Liver (tissue), 9 donors: Measurements from ENCODE around the gene INPP4B. TPM values are rescaled to one million over a fixed set of nuclear protein-coding genes. Genes with fewer than 3 reads are reported as not detected.

Experiments
- DNase-seq: peaks from one replicate; pipeline ENCODE4 v3.0.0-alpha.2; 2017; ENCODE audit warnings: low spot score
- H3K27ac ChIP-seq, 2 donors: one replicate each; pipeline ENCODE4 v1.7.0; 2013; ENCODE audit warnings: inconsistent platforms in 2 of 2, low read length in 2 of 2, control low read depth in 1 of 2, low read depth in 1 of 2, mild to moderate bottlenecking in 1 of 2
- H3K27me3 ChIP-seq, 4 donors: one replicate each; pipeline versions ENCODE4 v1.6.1 to v1.7.0; 2013; ENCODE audit warnings: low read length in 3 of 4, inconsistent platforms in 1 of 4, mild to moderate bottlenecking in 1 of 4, moderate library complexity in 1 of 4; ENCODE audit not compliant: control insufficient read depth in 4 of 4, insufficient read depth in 4 of 4
- H3K36me3 ChIP-seq, 4 donors: one replicate each; pipeline versions ENCODE4 v1.6.1 to v1.7.0; 2013; ENCODE audit warnings: low read length in 3 of 4, mild to moderate bottlenecking in 3 of 4, low read depth in 1 of 4, moderate library complexity in 1 of 4; ENCODE audit not compliant: control insufficient read depth in 4 of 4, insufficient read depth in 3 of 4
- H3K4me1 ChIP-seq, 4 donors: one replicate each; pipeline versions ENCODE4 v1.6.1 to v1.7.0; 2013; ENCODE audit warnings: low read length in 3 of 4, mild to moderate bottlenecking in 3 of 4, moderate library complexity in 1 of 4; ENCODE audit not compliant: control insufficient read depth in 4 of 4, insufficient read depth in 4 of 4
- H3K4me3 ChIP-seq, 3 donors: one replicate each; pipeline versions ENCODE4 v1.6.1 to v1.7.0; 2013; ENCODE audit warnings: low read length in 3 of 3, control low read depth in 1 of 3, low read depth in 1 of 3, mild to moderate bottlenecking in 1 of 3
- H3K9ac ChIP-seq, 2 donors: one replicate each; pipeline ENCODE4 v1.7.0; 2013; ENCODE audit warnings: low read length in 2 of 2, mild to moderate bottlenecking in 2 of 2, moderate library complexity in 2 of 2, control low read depth in 1 of 2, low read depth in 1 of 2
- H3K9me3 ChIP-seq, 4 donors: one replicate each; pipeline versions ENCODE4 v1.6.1 to v1.7.0; 2013; ENCODE audit warnings: low read length in 3 of 4; ENCODE audit not compliant: control insufficient read depth in 4 of 4
- FOXA1 ChIP-seq: IDR thresholded peaks from 2 replicates; pipeline ENCODE4 v1.6.1; 2016; ENCODE audit warnings: antibody characterized with exemption
- FOXA2 ChIP-seq: IDR thresholded peaks from 2 replicates; pipeline ENCODE4 v1.6.1; 2016; ENCODE audit warnings: antibody characterized with exemption
- HNF4A ChIP-seq, 2 donors: conservative IDR thresholded peaks; 2 replicates each; pipeline ENCODE4 v1.6.1; 2016; ENCODE audit warnings: antibody characterized with exemption in 2 of 2, mild to moderate bottlenecking in 2 of 2
- HNF4G ChIP-seq: IDR thresholded peaks from 2 replicates; pipeline ENCODE4 v1.6.1; 2016; ENCODE audit warnings: antibody characterized with exemption
- JUND ChIP-seq, 2 donors: IDR thresholded peaks; 2 replicates each; pipeline ENCODE4 v1.6.1; 2016; ENCODE audit warnings: antibody characterized with exemption in 2 of 2
- NR2F2 ChIP-seq: IDR thresholded peaks from 2 replicates; pipeline ENCODE4 v1.6.1; 2016; ENCODE audit warnings: antibody characterized with exemption
- RAD21 ChIP-seq, 2 donors: IDR thresholded peaks; 2 replicates each; pipeline ENCODE4 v1.6.1; 2016; ENCODE audit warnings: antibody characterized with exemption in 2 of 2, mild to moderate bottlenecking in 2 of 2
- RXRA ChIP-seq, 2 donors: IDR thresholded peaks; 2 replicates each; pipeline ENCODE4 v1.6.1; 2017 to 2018; ENCODE audit warnings: antibody characterized with exemption in 2 of 2, mild to moderate bottlenecking in 1 of 2
- SP1 ChIP-seq: IDR thresholded peaks from 2 replicates; pipeline ENCODE4 v1.6.1; 2018; ENCODE audit warnings: antibody characterized with exemption, mild to moderate bottlenecking
- TAF1 ChIP-seq: conservative IDR thresholded peaks from 2 replicates; pipeline ENCODE4 v1.6.1; 2016; ENCODE audit warnings: antibody characterized with exemption, mild to moderate bottlenecking
- YY1 ChIP-seq: IDR thresholded peaks from 2 replicates; pipeline ENCODE4 v1.6.1; 2016; ENCODE audit warnings: antibody characterized with exemption, mild to moderate bottlenecking
- WGBS: extraction: QIAGEN DNeasy Blood & Tissue Kit; methylation state at CpG from one replicate; pipeline ENCODE4 v1.1.7; 2013; 5-methylcytosine and 5-hydroxymethylcytosine counted together
- polyA plus RNA-seq, 2 donors: library from polyadenylated mRNA; stranded (reverse) in 1 of 2; unstranded in 1 of 2; fragments of 200-250 nt in 1 of 2; fragments of >200 nt in 1 of 2; fragmentation: Nextera tagmentation in 1 of 2; extraction: Ambion mirVana in 1 of 2; gene quantifications; one replicate each; pipeline versions ENCODE4 v1.2.1 to v1.2.3, GENCODE V29; 2013 to 2015
- total RNA-seq, 2 donors: library from RNA; depleted of rRNA; stranded (reverse); fragments of >200 nt; gene quantifications; one replicate each; pipeline ENCODE4 v1.2.3, GENCODE V29; 2014
- TF ChIP-seq, protein P1 (sequence below): IDR thresholded peaks from 2 replicates; pipeline ENCODE4 v1.6.1; 2016; ENCODE audit warnings: antibody characterized with exemption
- TF ChIP-seq, protein P2 (sequence below): IDR thresholded peaks from 2 replicates; pipeline ENCODE4 v1.6.1; 2016; ENCODE audit warnings: antibody characterized with exemption
- TF ChIP-seq, protein P3 (sequence below): IDR thresholded peaks from 2 replicates; pipeline ENCODE4 v1.6.1; 2016; ENCODE audit warnings: antibody characterized with exemption
- TF ChIP-seq, protein P4 (sequence below): IDR thresholded peaks from 2 replicates; pipeline ENCODE4 v1.6.1; 2016; ENCODE audit warnings: antibody characterized with exemption, mild to moderate bottlenecking
- TF ChIP-seq, protein P5 (sequence below): fragments of 150-350 bp; IDR thresholded peaks from 2 replicates; pipeline ENCODE4 v1.5.1; 2017; ENCODE audit warnings: improper control_type of control experiment, low read depth, low read length; ENCODE audit not compliant: missing input control
- donor health status: healthy.
- donor health status: healthy.
- donor health status: healthy.
- donor health status: healthy.
- donor health status: healthy.

INPP4B gene
- total and polyA plus RNA-seq, 4 donors, result 0.43 to 2.8 (median 1.6) TPM

DNA sequence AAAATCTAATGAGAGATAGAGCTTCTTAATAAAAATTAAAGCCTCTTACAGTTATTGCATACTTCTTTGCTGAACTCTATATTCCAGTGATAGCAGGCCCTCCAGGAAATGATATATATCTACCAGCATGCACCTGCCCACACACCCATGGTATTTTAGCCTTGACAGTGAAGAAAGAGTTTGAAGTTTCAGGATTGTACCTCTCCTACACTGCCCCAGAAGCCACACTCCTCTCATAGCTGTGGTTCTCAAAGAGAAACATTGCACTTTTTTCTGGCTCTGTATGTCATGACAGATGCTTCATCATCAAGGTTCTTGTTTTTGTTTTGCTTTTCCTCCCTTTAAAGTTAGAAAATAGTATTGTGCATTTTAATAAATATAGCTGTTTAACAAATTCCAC is 34.0 kb downstream of the INPP4B start:
- Histone ChIP-seq H3K9ac (no peak overlapping the region), H3K9me3 (no peaks in the 10 kb centered on the region), H3K4me1 (no peaks in the 10 kb centered on the region), H3K27ac (no peak overlapping the region), H3K27me3 (no peaks in the 10 kb centered on the region), H3K36me3 (no peaks in the 10 kb centered on the region), H3K4me3 (no peak overlapping the region)
- DNase-seq, result no peak
- TF ChIP-seq FOXA2 (no peak), YY1 (no peak), RXRA (IDR thresholded peaks at IDR 0.05) (no peak), HNF4G (no peak), NR2F2 (no peak), JUND (IDR thresholded peaks at IDR 0.05) (no peak), TAF1 (no peak), HNF4A (conservative IDR thresholded peaks at IDR 0.05) (no peak)
- TF ChIP-seq, protein P1, sequence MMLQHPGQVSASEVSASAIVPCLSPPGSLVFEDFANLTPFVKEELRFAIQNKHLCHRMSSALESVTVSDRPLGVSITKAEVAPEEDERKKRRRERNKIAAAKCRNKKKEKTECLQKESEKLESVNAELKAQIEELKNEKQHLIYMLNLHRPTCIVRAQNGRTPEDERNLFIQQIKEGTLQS, result no peak
- TF ChIP-seq, protein P2, sequence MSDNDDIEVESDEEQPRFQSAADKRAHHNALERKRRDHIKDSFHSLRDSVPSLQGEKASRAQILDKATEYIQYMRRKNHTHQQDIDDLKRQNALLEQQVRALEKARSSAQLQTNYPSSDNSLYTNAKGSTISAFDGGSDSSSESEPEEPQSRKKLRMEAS, result no peak
- TF ChIP-seq, protein P3, sequence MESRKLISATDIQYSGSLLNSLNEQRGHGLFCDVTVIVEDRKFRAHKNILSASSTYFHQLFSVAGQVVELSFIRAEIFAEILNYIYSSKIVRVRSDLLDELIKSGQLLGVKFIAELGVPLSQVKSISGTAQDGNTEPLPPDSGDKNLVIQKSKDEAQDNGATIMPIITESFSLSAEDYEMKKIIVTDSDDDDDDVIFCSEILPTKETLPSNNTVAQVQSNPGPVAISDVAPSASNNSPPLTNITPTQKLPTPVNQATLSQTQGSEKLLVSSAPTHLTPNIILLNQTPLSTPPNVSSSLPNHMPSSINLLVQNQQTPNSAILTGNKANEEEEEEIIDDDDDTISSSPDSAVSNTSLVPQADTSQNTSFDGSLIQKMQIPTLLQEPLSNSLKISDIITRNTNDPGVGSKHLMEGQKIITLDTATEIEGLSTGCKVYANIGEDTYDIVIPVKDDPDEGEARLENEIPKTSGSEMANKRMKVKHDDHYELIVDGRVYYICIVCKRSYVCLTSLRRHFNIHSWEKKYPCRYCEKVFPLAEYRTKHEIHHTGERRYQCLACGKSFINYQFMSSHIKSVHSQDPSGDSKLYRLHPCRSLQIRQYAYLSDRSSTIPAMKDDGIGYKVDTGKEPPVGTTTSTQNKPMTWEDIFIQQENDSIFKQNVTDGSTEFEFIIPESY, result no peak
- TF ChIP-seq, protein P4, sequence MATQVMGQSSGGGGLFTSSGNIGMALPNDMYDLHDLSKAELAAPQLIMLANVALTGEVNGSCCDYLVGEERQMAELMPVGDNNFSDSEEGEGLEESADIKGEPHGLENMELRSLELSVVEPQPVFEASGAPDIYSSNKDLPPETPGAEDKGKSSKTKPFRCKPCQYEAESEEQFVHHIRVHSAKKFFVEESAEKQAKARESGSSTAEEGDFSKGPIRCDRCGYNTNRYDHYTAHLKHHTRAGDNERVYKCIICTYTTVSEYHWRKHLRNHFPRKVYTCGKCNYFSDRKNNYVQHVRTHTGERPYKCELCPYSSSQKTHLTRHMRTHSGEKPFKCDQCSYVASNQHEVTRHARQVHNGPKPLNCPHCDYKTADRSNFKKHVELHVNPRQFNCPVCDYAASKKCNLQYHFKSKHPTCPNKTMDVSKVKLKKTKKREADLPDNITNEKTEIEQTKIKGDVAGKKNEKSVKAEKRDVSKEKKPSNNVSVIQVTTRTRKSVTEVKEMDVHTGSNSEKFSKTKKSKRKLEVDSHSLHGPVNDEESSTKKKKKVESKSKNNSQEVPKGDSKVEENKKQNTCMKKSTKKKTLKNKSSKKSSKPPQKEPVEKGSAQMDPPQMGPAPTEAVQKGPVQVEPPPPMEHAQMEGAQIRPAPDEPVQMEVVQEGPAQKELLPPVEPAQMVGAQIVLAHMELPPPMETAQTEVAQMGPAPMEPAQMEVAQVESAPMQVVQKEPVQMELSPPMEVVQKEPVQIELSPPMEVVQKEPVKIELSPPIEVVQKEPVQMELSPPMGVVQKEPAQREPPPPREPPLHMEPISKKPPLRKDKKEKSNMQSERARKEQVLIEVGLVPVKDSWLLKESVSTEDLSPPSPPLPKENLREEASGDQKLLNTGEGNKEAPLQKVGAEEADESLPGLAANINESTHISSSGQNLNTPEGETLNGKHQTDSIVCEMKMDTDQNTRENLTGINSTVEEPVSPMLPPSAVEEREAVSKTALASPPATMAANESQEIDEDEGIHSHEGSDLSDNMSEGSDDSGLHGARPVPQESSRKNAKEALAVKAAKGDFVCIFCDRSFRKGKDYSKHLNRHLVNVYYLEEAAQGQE, result no peak

DNA sequence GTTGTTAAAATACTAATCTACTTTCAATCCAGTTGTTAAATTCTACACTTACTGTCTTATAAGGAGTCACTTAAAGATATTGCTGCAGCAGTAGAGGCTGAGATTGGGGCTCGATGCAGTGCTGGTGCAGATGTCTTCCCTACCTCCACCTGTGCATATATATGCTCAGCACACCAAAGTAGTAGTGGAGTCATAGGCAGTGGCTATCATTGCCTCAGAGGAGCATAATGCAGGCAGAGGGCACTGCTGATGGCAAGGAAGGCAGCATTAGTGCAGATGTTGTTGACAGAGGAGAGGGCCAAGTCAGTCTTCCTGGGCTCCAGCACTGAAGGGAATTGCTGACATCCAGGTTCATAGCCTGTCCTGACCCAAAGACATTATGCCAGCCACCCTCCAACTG is 35.1 kb downstream of the INPP4B start:
- Histone ChIP-seq H3K36me3 (no peaks in the 10 kb centered on the region), H3K4me3 (no peak overlapping the region), H3K27me3 (no peaks in the 10 kb centered on the region), H3K9me3 (no peaks in the 10 kb centered on the region), H3K4me1 (no peaks in the 10 kb centered on the region), H3K9ac (no peak overlapping the region), H3K27ac (no peak overlapping the region)
- 81% methylated on average over 1 of the region's 1 CpG for WGBS
- DNase-seq, result no peak
- TF ChIP-seq, protein P4, result no peak
- TF ChIP-seq SP1 (no peak), HNF4A (conservative IDR thresholded peaks at IDR 0.05) (no peak), HNF4G (no peak), TAF1 (no peak), FOXA1 (no peak), RAD21 (IDR thresholded peaks at IDR 0.05) (no peak), FOXA2 (no peak), JUND (IDR thresholded peaks at IDR 0.05) (no peak), NR2F2 (no peak)
- TF ChIP-seq, protein P3, result no peak
- TF ChIP-seq, protein P5, sequence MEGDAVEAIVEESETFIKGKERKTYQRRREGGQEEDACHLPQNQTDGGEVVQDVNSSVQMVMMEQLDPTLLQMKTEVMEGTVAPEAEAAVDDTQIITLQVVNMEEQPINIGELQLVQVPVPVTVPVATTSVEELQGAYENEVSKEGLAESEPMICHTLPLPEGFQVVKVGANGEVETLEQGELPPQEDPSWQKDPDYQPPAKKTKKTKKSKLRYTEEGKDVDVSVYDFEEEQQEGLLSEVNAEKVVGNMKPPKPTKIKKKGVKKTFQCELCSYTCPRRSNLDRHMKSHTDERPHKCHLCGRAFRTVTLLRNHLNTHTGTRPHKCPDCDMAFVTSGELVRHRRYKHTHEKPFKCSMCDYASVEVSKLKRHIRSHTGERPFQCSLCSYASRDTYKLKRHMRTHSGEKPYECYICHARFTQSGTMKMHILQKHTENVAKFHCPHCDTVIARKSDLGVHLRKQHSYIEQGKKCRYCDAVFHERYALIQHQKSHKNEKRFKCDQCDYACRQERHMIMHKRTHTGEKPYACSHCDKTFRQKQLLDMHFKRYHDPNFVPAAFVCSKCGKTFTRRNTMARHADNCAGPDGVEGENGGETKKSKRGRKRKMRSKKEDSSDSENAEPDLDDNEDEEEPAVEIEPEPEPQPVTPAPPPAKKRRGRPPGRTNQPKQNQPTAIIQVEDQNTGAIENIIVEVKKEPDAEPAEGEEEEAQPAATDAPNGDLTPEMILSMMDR, result no peak
- TF ChIP-seq, protein P1, result no peak
